Esophagus squamous epithelium (tissue), 5 donors: ENCODE data around the gene COL4A3. TPM values are rescaled to one million over a fixed set of nuclear protein-coding genes. Genes with fewer than 3 reads are reported as not detected.

Source experiments
- DNase-seq: peaks from one replicate; lab custom pipeline; 2025; lab: John Stamatoyannopoulos, UW
- H3K27ac ChIP-seq, 4 donors: fragments of 200-600 bp; sonication (generic); one replicate each; pipeline ENCODE4 v1.5.1; 2016 to 2019; ENCODE audit warnings: mild to moderate bottlenecking in 1 of 4
- H3K27me3 ChIP-seq, 4 donors: fragments of 200-600 bp; sonication (generic); 1 replicate in 3 of 4; 2 replicates in 1 of 4; pipeline versions ENCODE4 v1.5.1 to v1.6.0; 2017 to 2021; ENCODE audit warnings: antibody characterized with exemption in 1 of 4
- H3K36me3 ChIP-seq, 3 donors: fragments of 200-600 bp; sonication (generic); one replicate each; pipeline ENCODE4 v1.5.1; 2016 to 2019
- H3K4me1 ChIP-seq, 3 donors: fragments of 200-600 bp; sonication (generic); one replicate each; pipeline ENCODE4 v1.5.1; 2017 to 2019
- H3K4me3 ChIP-seq, 4 donors: fragments of 200-600 bp; sonication (generic); 1 replicate in 3 of 4; 2 replicates in 1 of 4; pipeline ENCODE4 v1.5.1; 2016 to 2019; ENCODE audit warnings: mild to moderate bottlenecking in 2 of 4, moderate library complexity in 1 of 4
- H3K9me3 ChIP-seq, 3 donors: fragments of 200-600 bp; sonication (generic); one replicate each; pipeline ENCODE4 v1.5.1; 2016 to 2019
- CTCF ChIP-seq, 6 experiments: fragments of 450-650 bp in 4 of 6; fragments of 200-600 bp in 2 of 6; sonication (generic) in 2 of 6; IDR thresholded peaks; one replicate each; pipeline ENCODE4 v1.5.1; 2016 to 2019; ENCODE audit warnings: antibody characterized with exemption in 6 of 6, mild to moderate bottlenecking in 4 of 6, moderate library complexity in 4 of 6
- POLR2A ChIP-seq, 4 donors: fragments of 450-650 bp; IDR thresholded peaks; one replicate each; pipeline ENCODE4 v1.6.1; 2017; ENCODE audit warnings: antibody characterized with exemption in 4 of 4, mild to moderate bottlenecking in 4 of 4, moderate library complexity in 3 of 4
- WGBS, 2 donors: methylation state at CpG; one replicate each; pipeline ENCODE4 v1.1.5; 2018; 5-methylcytosine and 5-hydroxymethylcytosine counted together
- intact Hi-C: fragments of 100-400 bp; cut with DNase I; formaldehyde crosslinking; loops from one replicate; pipeline ENCODE4 v1.15.0; 2022
- total RNA-seq, 4 donors: library from RNA; depleted of rRNA; stranded (reverse); fragments of >200 nt; gene quantifications; one replicate each; pipeline ENCODE4 v1.1.0, GENCODE V29; 2016
- donor health status: DM: yes; HTN: yes; CAD: no.

Gene COL4A3
- total RNA-seq, 4 donors from 2014 or later, result 0.11 to 2.5 (median 0.38) TPM

GRCh38 chr2:227339098-227339599 lies 174.7 kb downstream of the COL4A3 start:
- no peak for DNase-seq
- H3K4me3 ChIP-seq, result no peak overlapping the region
- 91 to 100% methylated on average over 2 of the region's 2 CpGs for WGBS, 2 donors
- intact Hi-C loops, result no loop called here
- no peak for TF ChIP-seq CTCF (IDR thresholded peaks at IDR 0.05)
- TF ChIP-seq POLR2A (IDR thresholded peaks at IDR 0.05), result no peak
- H3K27me3 ChIP-seq, result no peaks in the 10 kb centered on the region
- no peaks in the 10 kb centered on the region for H3K4me1 ChIP-seq
- no peaks in the 10 kb centered on the region for H3K9me3 ChIP-seq
- no peak overlapping the region for H3K27ac ChIP-seq
- H3K36me3 ChIP-seq, result peaks cover 6 to 80% (median 13%) of the 10 kb centered on the region in 3 donors

GRCh38 chr2:227340106-227340505 lies 175.7 kb downstream of the COL4A3 start:
- Histone ChIP-seq H3K27ac (no peak overlapping the region), H3K9me3 (no peaks in the 10 kb centered on the region), H3K27me3 (no peaks in the 10 kb centered on the region), H3K4me3 (no peak overlapping the region), H3K4me1 (no peaks in the 10 kb centered on the region), H3K36me3 (peaks cover 6 to 72% (median 11%) of the 10 kb centered on the region in 3 donors)
- DNase-seq, result no peak
- TF ChIP-seq CTCF (IDR thresholded peaks at IDR 0.05) (no peak), POLR2A (IDR thresholded peaks at IDR 0.05) (no peak)
- WGBS, 2 donors, result 74% methylated on average over 6 of the region's 6 CpGs
- intact Hi-C loops, result no loop called here

GRCh38 chr2:227341553-227341952 lies 177.1 kb downstream of the COL4A3 start:
- TF ChIP-seq CTCF (IDR thresholded peaks at IDR 0.05) (no peak), POLR2A (IDR thresholded peaks at IDR 0.05) (no peak)
- no peaks in the 10 kb centered on the region for H3K4me1 ChIP-seq
- H3K9me3 ChIP-seq, result no peaks in the 10 kb centered on the region
- no peak overlapping the region for H3K27ac ChIP-seq
- H3K36me3 ChIP-seq, result peaks cover 0 to 64% (median 11%) of the 10 kb centered on the region in 3 donors
- no peak for DNase-seq
- no peaks in the 10 kb centered on the region for H3K27me3 ChIP-seq
- H3K4me3 ChIP-seq, result no peak overlapping the region
- intact Hi-C loops, result no loop called here
- WGBS, 2 donors, result 89 to 95% methylated on average over 2 of the region's 2 CpGs

GRCh38 chr2:227344231-227344630 lies 179.8 kb downstream of the COL4A3 start:
- 82 to 84% methylated on average over 2 of the region's 2 CpGs for WGBS, 2 donors
- Histone ChIP-seq H3K4me3 (no peak overlapping the region), H3K27me3 (no peaks in the 10 kb centered on the region), H3K36me3 (peaks cover 0 to 73% (median 11%) of the 10 kb centered on the region in 3 donors), H3K4me1 (no peaks in the 10 kb centered on the region), H3K9me3 (no peaks in the 10 kb centered on the region), H3K27ac (no peak overlapping the region)
- no peak for DNase-seq
- intact Hi-C loops, result no loop called here
- TF ChIP-seq CTCF (IDR thresholded peaks at IDR 0.05), result no peak
- no peak for TF ChIP-seq POLR2A (IDR thresholded peaks at IDR 0.05)

- Histone ChIP-seq H3K27ac (no peak overlapping the region), H3K4me3 (no peak overlapping the region), H3K27me3 (no peaks in the 10 kb centered on the region), H3K9me3 (no peaks in the 10 kb centered on the region), H3K36me3 (peaks cover 0 to 67% (median 5%) of the 10 kb centered on the region in 3 donors), H3K4me1 (no peaks in the 10 kb centered on the region)
- DNase-seq, result no peak
- no peak for TF ChIP-seq CTCF (IDR thresholded peaks at IDR 0.05)
- no peak for TF ChIP-seq POLR2A (IDR thresholded peaks at IDR 0.05)
- intact Hi-C loops, result no loop called here
- WGBS, 2 donors, result 82 to 84% methylated on average over 7 of the region's 7 CpGs
These were observed 182.7 kb downstream of the COL4A3 start for GRCh38 chr2:227347117-227347516.
